Right lobe of liver (tissue), 6 donors: ENCODE measurements around the gene GOLGA8Q. TPM values are rescaled to one million over a fixed set of nuclear protein-coding genes. Genes with fewer than 3 reads are reported as not detected.
"Not testable (repeated sequence)": the region's sequence is repeated elsewhere in the genome, so short reads cannot be mapped to it uniquely, and the experiment has no call there.

Experiments used
- ATAC-seq, 4 donors: fragments of 200-7000 bp; cut with Tn5 transposase; one replicate each; pipeline ENCODE4 v1.9.1; 2020; ENCODE audit warnings: mild to moderate bottlenecking in 4 of 4, moderate library complexity in 4 of 4
- DNase-seq, 3 donors: peaks; one replicate each; pipeline ENCODE4 v3.0.0-alpha.2; 2020
- H3K27ac ChIP-seq, 3 donors: fragments of 200-600 bp; one replicate each; pipeline ENCODE4 v1.8.0; 2022
- H3K27me3 ChIP-seq, 2 donors: fragments of 200-600 bp; one replicate each; pipeline ENCODE4 v1.8.0; 2022
- H3K36me3 ChIP-seq, 4 donors: fragments of 200-600 bp; sonication (generic) in 1 of 4; one replicate each; pipeline versions ENCODE4 v1.5.1 to v1.8.0; 2017 to 2022; ENCODE audit warnings: control low read depth in 1 of 4
- H3K4me1 ChIP-seq, 4 donors: fragments of 200-600 bp; sonication (generic) in 1 of 4; one replicate each; pipeline versions ENCODE4 v1.5.1 to v1.8.0; 2017 to 2022; ENCODE audit warnings: control low read depth in 1 of 4
- H3K4me3 ChIP-seq, 3 donors: fragments of 200-600 bp; one replicate each; pipeline ENCODE4 v1.8.0; 2022
- H3K9me3 ChIP-seq, 4 donors: fragments of 200-600 bp; sonication (generic) in 1 of 4; one replicate each; pipeline versions ENCODE4 v1.5.1 to v1.8.0; 2017 to 2022; ENCODE audit warnings: control low read depth in 1 of 4
- WGBS: methylation state at CpG from one replicate; pipeline ENCODE4 v1.1.6; 2018; ENCODE audit warnings: low coverage, low lambda C conversion rate; ENCODE audit not compliant: insufficient coverage; ENCODE audit errors: missing lambda C conversion rate; 5-methylcytosine and 5-hydroxymethylcytosine counted together
- intact Hi-C, 2 donors: fragments of 100-400 bp; cut with DNase I; formaldehyde crosslinking; loops; one replicate each; pipeline versions ENCODE4 v1.11.2 to v1.14.1; 2022
- long read RNA-seq: library from polyadenylated mRNA; unstranded; transcript quantifications from one replicate; pipeline ENCODE4 v2.0.0, GENCODE V29; 2019
- total RNA-seq, 6 experiments: library from RNA; depleted of rRNA in 2 of 6; stranded (reverse); fragments of >200 nt in 2 of 6; fragmentation: NEBNext Ultra II Directional in 3 of 6; extraction: Animal tissue kit (Norgen Biotek cat#: 25700) in 3 of 6; gene quantifications; one replicate each; pipeline versions ENCODE4 v1.1.0 to v1.2.4, GENCODE V29; 2016 to 2023
- donor health status: DM: no; HTN: yes; CAD: no.
- donor health status: DM: no; HTN: no; CAD: no.
- donor health status: DM: no; HTN: no; CAD: no.
- donor health status: DM: no; HTN: yes; CAD: no.
- donor health status: DM: no; HTN: yes; CAD: no.

GOLGA8Q gene
- total RNA-seq: 1 to 10 TPM in 1 of 6 experiments, under 1 TPM in 1, not detected in 4; 0.71 to 1.6 TPM
- long read RNA-seq: 0 reads

- H3K27me3 ChIP-seq, DNase-seq, H3K9me3 ChIP-seq, H3K4me1 ChIP-seq, H3K4me3 ChIP-seq, ATAC-seq, H3K36me3 ChIP-seq, H3K27ac ChIP-seq, intact Hi-C loops: not testable (repeated sequence)
- 100% methylated on average over 2 of the region's 9 CpGs for WGBS
Observed at GRCh38 chr15:30551750-30552149, at the start of gene GOLGA8Q. Gene GOLGA8Q, plus strand, starts transcription at chr15:30552050. Its CDS starts 28 bp downstream, at chr15:30552078.

- H3K4me1 ChIP-seq, H3K9me3 ChIP-seq, H3K4me3 ChIP-seq, H3K27ac ChIP-seq, H3K27me3 ChIP-seq, intact Hi-C loops, H3K36me3 ChIP-seq, DNase-seq: not testable (repeated sequence)
- peak; percentile 57 to 69 (median 64) for ATAC-seq
- WGBS: 100% methylated on average over 4 of the region's 11 CpGs
Observed at GRCh38 chr15:30502904-30503781, 48.7 kb upstream of the GOLGA8Q start.

GRCh38 chr15:30504162-30504843 lies 47.5 kb upstream of the GOLGA8Q start:
- WGBS: 57% methylated on average over 3 of the region's 5 CpGs
- DNase-seq, H3K27ac ChIP-seq, H3K9me3 ChIP-seq, H3K36me3 ChIP-seq, H3K27me3 ChIP-seq, H3K4me3 ChIP-seq, H3K4me1 ChIP-seq, intact Hi-C loops: not testable (repeated sequence)
- peak; percentile 24 to 55 (median 49) for ATAC-seq

- ATAC-seq, H3K4me3 ChIP-seq, H3K9me3 ChIP-seq, H3K36me3 ChIP-seq, H3K4me1 ChIP-seq, DNase-seq, H3K27me3 ChIP-seq, intact Hi-C loops, H3K27ac ChIP-seq: not testable (repeated sequence)
- WGBS: no CpG with 5 or more reads among the region's 4 CpGs
Observed at GRCh38 chr15:30514545-30514944, 37.3 kb upstream of the GOLGA8Q start.

GRCh38 chr15:30523453-30524243 lies 28.2 kb upstream of the GOLGA8Q start:
- 80% methylated on average over 1 of the region's 7 CpGs for WGBS
- H3K4me1 ChIP-seq, H3K27ac ChIP-seq, H3K9me3 ChIP-seq, H3K27me3 ChIP-seq, H3K36me3 ChIP-seq, intact Hi-C loops, DNase-seq, H3K4me3 ChIP-seq, ATAC-seq: not testable (repeated sequence)

GRCh38 chr15:30525912-30526311 lies 25.9 kb upstream of the GOLGA8Q start:
- H3K4me1 ChIP-seq, H3K4me3 ChIP-seq, H3K36me3 ChIP-seq, H3K27ac ChIP-seq, H3K27me3 ChIP-seq, intact Hi-C loops, DNase-seq, ATAC-seq, H3K9me3 ChIP-seq: not testable (repeated sequence)
- WGBS: no CpG with 5 or more reads among the region's 4 CpGs

GRCh38 chr15:30529049-30529448 lies 22.8 kb upstream of the GOLGA8Q start:
- H3K4me1 ChIP-seq, H3K4me3 ChIP-seq, intact Hi-C loops, H3K9me3 ChIP-seq, DNase-seq, H3K27ac ChIP-seq, H3K27me3 ChIP-seq, H3K36me3 ChIP-seq, ATAC-seq: not testable (repeated sequence)
- WGBS: no CpG with 5 or more reads among the region's 3 CpGs
